NT2/D1 (cell line): Measurements from ENCODE around the gene MRPL4.
"Not testable (repeated sequence)": the region's sequence is repeated elsewhere in the genome, so short reads cannot be mapped to it uniquely, and the experiment has no call there.

Source experiments
- DNase-seq: peaks from one replicate; pipeline ENCODE4 v3.0.0-alpha.2; 2011; ENCODE audit warnings: low read depth, low spot score
- H3K27me3 ChIP-seq: 2 replicates; pipeline ENCODE4 v1.6.0; 2011; ENCODE audit warnings: mild to moderate bottlenecking; ENCODE audit not compliant: insufficient read length, insufficient read depth
- H3K36me3 ChIP-seq: 2 replicates; pipeline ENCODE4 v1.6.1; 2011; ENCODE audit warnings: mild to moderate bottlenecking, low read length, mixed read lengths; ENCODE audit not compliant: insufficient read depth, insufficient read length
- H3K4me1 ChIP-seq: 2 replicates; pipeline ENCODE4 v1.5.1; 2011; ENCODE audit not compliant: insufficient read depth, insufficient read length
- H3K4me3 ChIP-seq: 2 replicates; pipeline ENCODE4 v1.5.1; 2011; ENCODE audit warnings: low read depth; ENCODE audit not compliant: insufficient read length
- H3K9ac ChIP-seq: 2 replicates; pipeline ENCODE4 v1.6.0; 2011; ENCODE audit warnings: low read depth; ENCODE audit not compliant: insufficient read length
- H3K9me3 ChIP-seq: 2 replicates; pipeline ENCODE4 v1.5.1; 2011; ENCODE audit warnings: mild to moderate bottlenecking, low read length; ENCODE audit not compliant: insufficient read depth
- SUZ12 ChIP-seq: IDR thresholded peaks from 2 replicates; pipeline ENCODE4 v1.6.1; 2011; ENCODE audit not compliant: insufficient read length, insufficient read depth; ENCODE audit errors: extremely low read depth
- YY1 ChIP-seq: IDR thresholded peaks from 2 replicates; pipeline ENCODE4 v1.6.1; 2011; ENCODE audit not compliant: insufficient read length, insufficient read depth
- ZNF274 ChIP-seq: IDR thresholded peaks from 2 replicates; pipeline ENCODE4 v1.6.1; 2011; ENCODE audit warnings: mild to moderate bottlenecking, low read depth, low read length

Gene MRPL4

GRCh38 chr19:10230861-10231611, 21.0 kb upstream of the MRPL4 start, which contains the start of gene S1PR2:
S1PR2 (minus strand) TSS chr19:10231331; CDS start chr19:10224905, 6,426 bp downstream.
- TF ChIP-seq YY1 (no peak), ZNF274 (no peak), SUZ12 (no peak)
- H3K9ac ChIP-seq, result peak within 1 kb of the TSS; percentile 92
- peak within 1 kb of the TSS; percentile 76 for H3K4me3 ChIP-seq
- DNase-seq, result no peak
- no peaks in the 10 kb centered on the region for H3K36me3 ChIP-seq
- peaks cover 5% of the 10 kb centered on the region; the same call in 1 of the 2 replicates for H3K9me3 ChIP-seq
- H3K4me1 ChIP-seq, result peaks cover 7% of the 10 kb centered on the region
- H3K27me3 ChIP-seq, result no peaks in the 10 kb centered on the region

GRCh38 chr19:10231612-10232228, 20.3 kb upstream of the MRPL4 start:
- peak overlapping the region; percentile 25 for H3K4me3 ChIP-seq
- DNase-seq, result no peak
- no peak overlapping the region for H3K9ac ChIP-seq
- H3K27me3 ChIP-seq, result no peaks in the 10 kb centered on the region
- no peaks in the 10 kb centered on the region for H3K36me3 ChIP-seq
- H3K4me1 ChIP-seq, result peaks cover 7% of the 10 kb centered on the region
- no peak for TF ChIP-seq YY1
- no peak for TF ChIP-seq SUZ12
- no peak for TF ChIP-seq ZNF274
- H3K9me3 ChIP-seq, result peaks cover 5% of the 10 kb centered on the region; the same call in 1 of the 2 replicates

GRCh38 chr19:10233946-10234345, 18.1 kb upstream of the MRPL4 start:
- Histone ChIP-seq H3K4me3 (no peak overlapping the region), H3K27me3 (no peaks in the 10 kb centered on the region), H3K9me3 (no peaks in the 10 kb centered on the region), H3K36me3 (no peaks in the 10 kb centered on the region), H3K9ac (no peak overlapping the region), H3K4me1 (peaks cover 11% of the 10 kb centered on the region)
- no peak for TF ChIP-seq ZNF274
- no peak for TF ChIP-seq YY1
- TF ChIP-seq SUZ12, result no peak
- no peak for DNase-seq

GRCh38 chr19:10235003-10235402, 17.0 kb upstream of the MRPL4 start:
- H3K4me1 ChIP-seq, result peaks cover 11% of the 10 kb centered on the region
- TF ChIP-seq YY1 (no peak), SUZ12 (no peak), ZNF274 (no peak)
- H3K9me3 ChIP-seq, result no peaks in the 10 kb centered on the region
- H3K4me3 ChIP-seq, result no peak overlapping the region
- H3K9ac ChIP-seq, result no peak overlapping the region
- DNase-seq, result no peak
- no peaks in the 10 kb centered on the region for H3K27me3 ChIP-seq
- no peaks in the 10 kb centered on the region for H3K36me3 ChIP-seq

- not testable (repeated sequence) for H3K9ac ChIP-seq, H3K36me3 ChIP-seq, H3K9me3 ChIP-seq, H3K27me3 ChIP-seq, DNase-seq, H3K4me3 ChIP-seq
- H3K4me1 ChIP-seq, result peaks cover 11% of the 10 kb centered on the region
These were observed 16.6 kb upstream of the MRPL4 start for GRCh38 chr19:10235409-10235808.

GRCh38 chr19:10237702-10238101, 14.3 kb upstream of the MRPL4 start:
- Histone ChIP-seq H3K36me3 (no peaks in the 10 kb centered on the region), H3K9me3 (no peaks in the 10 kb centered on the region), H3K4me3 (no peak overlapping the region), H3K9ac (no peak overlapping the region), H3K27me3 (no peaks in the 10 kb centered on the region), H3K4me1 (peaks cover 11% of the 10 kb centered on the region)
- no peak for DNase-seq
- TF ChIP-seq ZNF274 (no peak), YY1 (no peak), SUZ12 (no peak)

- peaks cover 13% of the 10 kb centered on the region for H3K4me1 ChIP-seq
These were observed 13.7 kb upstream of the MRPL4 start for GRCh38 chr19:10238172-10238783.

GRCh38 chr19:10241826-10242449, 10.1 kb upstream of the MRPL4 start:
- H3K36me3 ChIP-seq, H3K9me3 ChIP-seq, H3K27me3 ChIP-seq, DNase-seq, H3K4me3 ChIP-seq, H3K9ac ChIP-seq: not testable (repeated sequence)
- H3K4me1 ChIP-seq, result peaks cover 22% of the 10 kb centered on the region

More at GRCh38 chr19:10238172-10238783, 13.7 kb upstream of the MRPL4 start:
- Histone ChIP-seq H3K9ac (no peak overlapping the region), H3K4me3 (no peak overlapping the region), H3K27me3 (no peaks in the 10 kb centered on the region), H3K36me3 (no peaks in the 10 kb centered on the region), H3K9me3 (no peaks in the 10 kb centered on the region)
- no peak for TF ChIP-seq SUZ12
- TF ChIP-seq YY1, result no peak
- TF ChIP-seq ZNF274, result no peak
- DNase-seq, result no peak
